ENCODE results near the gene HOXC11.

HOXC11 gene

GRCh38 chr12:53955036-53955775 is 17.7 kb upstream of the HOXC11 start:
- Histone ChIP-seq H3K4me1 (ENCODE audit: control insufficient read depth, low read depth, low read length) (no peaks in the 10 kb centered on the region), H3K27me3 (ENCODE audit: control insufficient read depth, insufficient read depth, low read length) (peaks cover 100% of the 10 kb centered on the region), H3K27ac (ENCODE audit: low read length) (no peak overlapping the region), H3K9ac (ENCODE audit: low read length) (no peak overlapping the region), H3K36me3 (ENCODE audit: control insufficient read depth, low read depth, low read length) (no peaks in the 10 kb centered on the region), H3K4me3 (ENCODE audit: low read length) (no peak overlapping the region), H3K9me3 (ENCODE audit: control insufficient read depth, low read depth, low read length) (no peaks in the 10 kb centered on the region)

- Histone ChIP-seq H3K36me3 (ENCODE audit: control insufficient read depth, low read depth, low read length) (no peaks in the 10 kb centered on the region), H3K9ac (ENCODE audit: low read length) (no peak overlapping the region), H3K9me3 (ENCODE audit: control insufficient read depth, low read depth, low read length) (no peaks in the 10 kb centered on the region), H3K4me3 (ENCODE audit: low read length) (no peak overlapping the region), H3K27ac (ENCODE audit: low read length) (no peak overlapping the region), H3K4me1 (ENCODE audit: control insufficient read depth, low read depth, low read length) (no peaks in the 10 kb centered on the region), H3K27me3 (ENCODE audit: control insufficient read depth, insufficient read depth, low read length) (peaks cover 100% of the 10 kb centered on the region)
Measured at GRCh38 chr12:53955776-53956250, 17.1 kb upstream of the HOXC11 start.

GRCh38 chr12:53956251-53956887 is 16.6 kb upstream of the HOXC11 start:
- H3K4me1 ChIP-seq (ENCODE audit: control insufficient read depth, low read depth, low read length) = no peaks in the 10 kb centered on the region
- H3K27me3 ChIP-seq (ENCODE audit: control insufficient read depth, insufficient read depth, low read length) = peaks cover 100% of the 10 kb centered on the region
- no peak overlapping the region for H3K9ac ChIP-seq (ENCODE audit: low read length)
- H3K9me3 ChIP-seq (ENCODE audit: control insufficient read depth, low read depth, low read length) = no peaks in the 10 kb centered on the region
- H3K27ac ChIP-seq (ENCODE audit: low read length) = no peak overlapping the region
- no peaks in the 10 kb centered on the region for H3K36me3 ChIP-seq (ENCODE audit: control insufficient read depth, low read depth, low read length)
- H3K4me3 ChIP-seq (ENCODE audit: low read length) = no peak overlapping the region

GRCh38 chr12:53956914-53957536 is 15.9 kb upstream of the HOXC11 start:
- Histone ChIP-seq H3K4me3 (ENCODE audit: low read length) (no peak overlapping the region), H3K27ac (ENCODE audit: low read length) (no peak overlapping the region), H3K4me1 (ENCODE audit: control insufficient read depth, low read depth, low read length) (no peaks in the 10 kb centered on the region), H3K27me3 (ENCODE audit: control insufficient read depth, insufficient read depth, low read length) (peaks cover 100% of the 10 kb centered on the region), H3K36me3 (ENCODE audit: control insufficient read depth, low read depth, low read length) (no peaks in the 10 kb centered on the region), H3K9me3 (ENCODE audit: control insufficient read depth, low read depth, low read length) (no peaks in the 10 kb centered on the region), H3K9ac (ENCODE audit: low read length) (no peak overlapping the region)

- no peaks in the 10 kb centered on the region for H3K4me1 ChIP-seq (ENCODE audit: control insufficient read depth, low read depth, low read length)
- H3K36me3 ChIP-seq (ENCODE audit: control insufficient read depth, low read depth, low read length) = no peaks in the 10 kb centered on the region
- H3K27me3 ChIP-seq (ENCODE audit: control insufficient read depth, insufficient read depth, low read length) = peaks cover 100% of the 10 kb centered on the region
- H3K9me3 ChIP-seq (ENCODE audit: control insufficient read depth, low read depth, low read length) = no peaks in the 10 kb centered on the region
- no peak overlapping the region for H3K9ac ChIP-seq (ENCODE audit: low read length)
- H3K27ac ChIP-seq (ENCODE audit: low read length) = no peak overlapping the region
- H3K4me3 ChIP-seq (ENCODE audit: low read length) = no peak overlapping the region
Measured at GRCh38 chr12:53958128-53958527, 14.8 kb upstream of the HOXC11 start.

- H3K36me3 ChIP-seq (ENCODE audit: control insufficient read depth, low read depth, low read length) = no peaks in the 10 kb centered on the region
- H3K4me3 ChIP-seq (ENCODE audit: low read length) = no peak overlapping the region
- peaks cover 100% of the 10 kb centered on the region for H3K27me3 ChIP-seq (ENCODE audit: control insufficient read depth, insufficient read depth, low read length)
- no peaks in the 10 kb centered on the region for H3K9me3 ChIP-seq (ENCODE audit: control insufficient read depth, low read depth, low read length)
- H3K27ac ChIP-seq (ENCODE audit: low read length) = no peak overlapping the region
- no peaks in the 10 kb centered on the region for H3K4me1 ChIP-seq (ENCODE audit: control insufficient read depth, low read depth, low read length)
- no peak overlapping the region for H3K9ac ChIP-seq (ENCODE audit: low read length)
Measured at GRCh38 chr12:53959314-53959713, 13.6 kb upstream of the HOXC11 start.

- H3K4me3 ChIP-seq (ENCODE audit: low read length) = no peak overlapping the region
- no peak overlapping the region for H3K27ac ChIP-seq (ENCODE audit: low read length)
- H3K36me3 ChIP-seq (ENCODE audit: control insufficient read depth, low read depth, low read length) = no peaks in the 10 kb centered on the region
- no peak overlapping the region for H3K9ac ChIP-seq (ENCODE audit: low read length)
- peaks cover 100% of the 10 kb centered on the region for H3K27me3 ChIP-seq (ENCODE audit: control insufficient read depth, insufficient read depth, low read length)
- no peaks in the 10 kb centered on the region for H3K9me3 ChIP-seq (ENCODE audit: control insufficient read depth, low read depth, low read length)
- no peaks in the 10 kb centered on the region for H3K4me1 ChIP-seq (ENCODE audit: control insufficient read depth, low read depth, low read length)
Measured at GRCh38 chr12:53960187-53961024, 12.5 kb upstream of the HOXC11 start.

- H3K27me3 ChIP-seq (ENCODE audit: control insufficient read depth, insufficient read depth, low read length) = peaks cover 100% of the 10 kb centered on the region
- H3K4me3 ChIP-seq (ENCODE audit: low read length) = no peak overlapping the region
- H3K9ac ChIP-seq (ENCODE audit: low read length) = no peak overlapping the region
- no peaks in the 10 kb centered on the region for H3K36me3 ChIP-seq (ENCODE audit: control insufficient read depth, low read depth, low read length)
- H3K4me1 ChIP-seq (ENCODE audit: control insufficient read depth, low read depth, low read length) = peaks cover under 1% of the 10 kb centered on the region
- no peaks in the 10 kb centered on the region for H3K9me3 ChIP-seq (ENCODE audit: control insufficient read depth, low read depth, low read length)
- H3K27ac ChIP-seq (ENCODE audit: low read length) = no peak overlapping the region
Measured at GRCh38 chr12:53961025-53961761, 11.7 kb upstream of the HOXC11 start.

- Histone ChIP-seq H3K9me3 (ENCODE audit: control insufficient read depth, low read depth, low read length) (no peaks in the 10 kb centered on the region), H3K9ac (ENCODE audit: low read length) (no peak overlapping the region), H3K36me3 (ENCODE audit: control insufficient read depth, low read depth, low read length) (no peaks in the 10 kb centered on the region), H3K4me1 (ENCODE audit: control insufficient read depth, low read depth, low read length) (peaks cover 3% of the 10 kb centered on the region), H3K27me3 (ENCODE audit: control insufficient read depth, insufficient read depth, low read length) (peaks cover 100% of the 10 kb centered on the region), H3K27ac (ENCODE audit: low read length) (no peak overlapping the region), H3K4me3 (ENCODE audit: low read length) (no peak overlapping the region)
Measured at GRCh38 chr12:53963005-53963404, 9.9 kb upstream of the HOXC11 start.

- no peak overlapping the region for H3K4me3 ChIP-seq (ENCODE audit: low read length)
- no peaks in the 10 kb centered on the region for H3K36me3 ChIP-seq (ENCODE audit: control insufficient read depth, low read depth, low read length)
- no peaks in the 10 kb centered on the region for H3K9me3 ChIP-seq (ENCODE audit: control insufficient read depth, low read depth, low read length)
- no peak overlapping the region for H3K9ac ChIP-seq (ENCODE audit: low read length)
- peaks cover 100% of the 10 kb centered on the region for H3K27me3 ChIP-seq (ENCODE audit: control insufficient read depth, insufficient read depth, low read length)
- peaks cover 3% of the 10 kb centered on the region for H3K4me1 ChIP-seq (ENCODE audit: control insufficient read depth, low read depth, low read length)
- H3K27ac ChIP-seq (ENCODE audit: low read length) = no peak overlapping the region
Measured at GRCh38 chr12:53963434-53964314, 9.3 kb upstream of the HOXC11 start.

All from iPS-18a (cell line).